ENCODE measurements around the gene MYLK.
"Not testable (repeated sequence)": the region's sequence is repeated elsewhere in the genome, so short reads cannot be mapped to it uniquely, and the experiment has no call there.

Gene MYLK

GRCh38 chr3:123884203-123884831, at the start of gene MYLK:
TSS of gene MYLK (minus strand) at chr3:123884332. CDS start at chr3:123793841, 90,491 bp downstream.
- no peak within 1 kb of the TSS for H3K27ac ChIP-seq

GRCh38 chr3:123930445-123930844, 46.3 kb upstream of the MYLK start:
- DNase-seq (ENCODE audit: low read depth, low spot score): no peak
- H3K27ac ChIP-seq: peak overlapping the region; percentile 29

More at GRCh38 chr3:123884203-123884831, at the start of gene MYLK:
- no peak for DNase-seq (ENCODE audit: low read depth, low spot score)

- no peak for DNase-seq (ENCODE audit: low read depth, low spot score)
- H3K27ac ChIP-seq: no peak overlapping the region
Measured at GRCh38 chr3:123929325-123929724, 45.2 kb upstream of the MYLK start.

GRCh38 chr3:123926396-123926795, 42.3 kb upstream of the MYLK start:
- no peak for DNase-seq (ENCODE audit: low read depth, low spot score)
- H3K27ac ChIP-seq: no peak overlapping the region

GRCh38 chr3:123920868-123921267, 36.7 kb upstream of the MYLK start:
- DNase-seq (ENCODE audit: low read depth, low spot score): no peak
- no peak overlapping the region for H3K27ac ChIP-seq

GRCh38 chr3:123920383-123920782, 36.3 kb upstream of the MYLK start:
- DNase-seq (ENCODE audit: low read depth, low spot score): no peak
- H3K27ac ChIP-seq: no peak overlapping the region

GRCh38 chr3:123919353-123919752, 35.2 kb upstream of the MYLK start:
- DNase-seq (ENCODE audit: low read depth, low spot score): no peak
- no peak overlapping the region for H3K27ac ChIP-seq

- no peak for DNase-seq (ENCODE audit: low read depth, low spot score)
- H3K27ac ChIP-seq: no peak overlapping the region
Measured at GRCh38 chr3:123914829-123915228, 30.7 kb upstream of the MYLK start.

- no peak for DNase-seq (ENCODE audit: low read depth, low spot score)
- H3K27ac ChIP-seq: no peak overlapping the region
Measured at GRCh38 chr3:123909785-123910184, 25.7 kb upstream of the MYLK start.

GRCh38 chr3:123907720-123908119, 23.6 kb upstream of the MYLK start:
- H3K27ac ChIP-seq: no peak overlapping the region
- no peak for DNase-seq (ENCODE audit: low read depth, low spot score)

GRCh38 chr3:123899300-123899865, 15.3 kb upstream of the MYLK start:
- no peak overlapping the region for H3K27ac ChIP-seq
- DNase-seq (ENCODE audit: low read depth, low spot score): no peak

- no peak overlapping the region for H3K27ac ChIP-seq
- no peak for DNase-seq (ENCODE audit: low read depth, low spot score)
Measured at GRCh38 chr3:123893012-123893411, 8.9 kb upstream of the MYLK start.

- no peak for DNase-seq (ENCODE audit: low read depth, low spot score)
- H3K27ac ChIP-seq: no peak overlapping the region
Measured at GRCh38 chr3:123892195-123892594, 8.1 kb upstream of the MYLK start.

- not testable (repeated sequence) for DNase-seq (ENCODE audit: low read depth, low spot score); H3K27ac ChIP-seq
Measured at GRCh38 chr3:123890991-123891390, 6.9 kb upstream of the MYLK start.

GRCh38 chr3:123890162-123890561, 6.0 kb upstream of the MYLK start:
- H3K27ac ChIP-seq; DNase-seq (ENCODE audit: low read depth, low spot score): not testable (repeated sequence)

- DNase-seq (ENCODE audit: low read depth, low spot score): no peak
- no peak overlapping the region for H3K27ac ChIP-seq
Measured at GRCh38 chr3:123884993-123885392, 861 bp upstream of the MYLK start.

- no peak overlapping the region for H3K27ac ChIP-seq
- no peak for DNase-seq (ENCODE audit: low read depth, low spot score)
Measured at GRCh38 chr3:123883701-123884202, 380 bp downstream of the MYLK start.

GRCh38 chr3:123883111-123883510, 1.0 kb downstream of the MYLK start:
- no peak for DNase-seq (ENCODE audit: low read depth, low spot score)
- no peak overlapping the region for H3K27ac ChIP-seq

- H3K27ac ChIP-seq: no peak overlapping the region
- DNase-seq (ENCODE audit: low read depth, low spot score): no peak
Measured at GRCh38 chr3:123881771-123882170, 2.4 kb downstream of the MYLK start.

- DNase-seq (ENCODE audit: low read depth, low spot score): no peak
- H3K27ac ChIP-seq: no peak overlapping the region
Measured at GRCh38 chr3:123880998-123881561, 3.1 kb downstream of the MYLK start.

GRCh38 chr3:123878807-123879206, 5.3 kb downstream of the MYLK start:
- H3K27ac ChIP-seq: no peak overlapping the region
- DNase-seq (ENCODE audit: low read depth, low spot score): no peak

GRCh38 chr3:123877965-123878364, 6.2 kb downstream of the MYLK start:
- no peak overlapping the region for H3K27ac ChIP-seq
- no peak for DNase-seq (ENCODE audit: low read depth, low spot score)

Data from epithelial cell of prostate (primary cell).